Choroid plexus epithelial cell (primary cell): ENCODE measurements around the gene TXNDC2.
"Not testable (repeated sequence)": the region's sequence is repeated elsewhere in the genome, so short reads cannot be mapped to it uniquely, and the experiment has no call there.

Experiments used
- DNase-seq: peaks from one replicate; pipeline ENCODE4 v3.0.0-alpha.2; 2010; ENCODE audit warnings: low read depth
- H3K4me3 ChIP-seq: 2 replicates; pipeline ENCODE4 v1.5.1; 2011; ENCODE audit warnings: low read depth, mild to moderate bottlenecking, control low read depth, low read length, moderate library complexity
- TF ChIP-seq, protein P1 (sequence below): conservative IDR thresholded peaks from 2 replicates; pipeline ENCODE4 v1.5.1; 2011; ENCODE audit warnings: low read depth, mild to moderate bottlenecking, control low read depth, inconsistent platforms, low read length, moderate library complexity

TXNDC2 gene

GRCh38 chr18:9897129-9897528, 11.4 kb downstream of the TXNDC2 start:
- H3K4me3 ChIP-seq = no peak overlapping the region
- no peak for DNase-seq
- TF ChIP-seq, protein P1, sequence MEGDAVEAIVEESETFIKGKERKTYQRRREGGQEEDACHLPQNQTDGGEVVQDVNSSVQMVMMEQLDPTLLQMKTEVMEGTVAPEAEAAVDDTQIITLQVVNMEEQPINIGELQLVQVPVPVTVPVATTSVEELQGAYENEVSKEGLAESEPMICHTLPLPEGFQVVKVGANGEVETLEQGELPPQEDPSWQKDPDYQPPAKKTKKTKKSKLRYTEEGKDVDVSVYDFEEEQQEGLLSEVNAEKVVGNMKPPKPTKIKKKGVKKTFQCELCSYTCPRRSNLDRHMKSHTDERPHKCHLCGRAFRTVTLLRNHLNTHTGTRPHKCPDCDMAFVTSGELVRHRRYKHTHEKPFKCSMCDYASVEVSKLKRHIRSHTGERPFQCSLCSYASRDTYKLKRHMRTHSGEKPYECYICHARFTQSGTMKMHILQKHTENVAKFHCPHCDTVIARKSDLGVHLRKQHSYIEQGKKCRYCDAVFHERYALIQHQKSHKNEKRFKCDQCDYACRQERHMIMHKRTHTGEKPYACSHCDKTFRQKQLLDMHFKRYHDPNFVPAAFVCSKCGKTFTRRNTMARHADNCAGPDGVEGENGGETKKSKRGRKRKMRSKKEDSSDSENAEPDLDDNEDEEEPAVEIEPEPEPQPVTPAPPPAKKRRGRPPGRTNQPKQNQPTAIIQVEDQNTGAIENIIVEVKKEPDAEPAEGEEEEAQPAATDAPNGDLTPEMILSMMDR = no peak

GRCh38 chr18:9897787-9898291, 12.1 kb downstream of the TXNDC2 start:
- not testable (repeated sequence) for DNase-seq, H3K4me3 ChIP-seq

GRCh38 chr18:9898792-9899549, 13.2 kb downstream of the TXNDC2 start:
- DNase-seq = peak; percentile 60
- TF ChIP-seq, protein P1 = no peak
- no peak overlapping the region for H3K4me3 ChIP-seq

DNA sequence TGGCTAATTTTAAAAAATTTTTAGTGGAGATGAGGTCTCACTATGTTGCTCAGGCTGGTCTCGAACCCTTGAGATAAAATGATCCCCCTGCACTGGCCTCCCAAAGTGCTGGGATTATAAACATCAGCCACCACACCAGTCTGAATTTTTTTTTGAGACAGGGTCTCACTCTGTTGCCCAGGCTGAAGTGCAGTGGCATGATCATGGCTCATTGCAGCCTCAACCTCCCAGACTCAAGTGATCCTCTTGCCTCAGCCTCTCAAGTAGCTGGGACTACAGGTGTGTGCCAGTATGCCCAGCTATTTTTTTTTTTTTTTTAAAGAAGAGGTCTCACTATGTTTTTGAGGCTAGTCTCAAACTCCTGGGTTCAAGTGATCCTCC, 13.8 kb downstream of the TXNDC2 start:
- H3K4me3 ChIP-seq, DNase-seq: not testable (repeated sequence)

GRCh38 chr18:9900699-9901098, 14.9 kb downstream of the TXNDC2 start:
- TF ChIP-seq, protein P1 = no peak
- H3K4me3 ChIP-seq = no peak overlapping the region
- DNase-seq = no peak

- H3K4me3 ChIP-seq = no peak overlapping the region
- DNase-seq = peak; percentile 43
- TF ChIP-seq, protein P1 = no peak
Measured at GRCh38 chr18:9901377-9901776, 15.6 kb downstream of the TXNDC2 start.

DNA sequence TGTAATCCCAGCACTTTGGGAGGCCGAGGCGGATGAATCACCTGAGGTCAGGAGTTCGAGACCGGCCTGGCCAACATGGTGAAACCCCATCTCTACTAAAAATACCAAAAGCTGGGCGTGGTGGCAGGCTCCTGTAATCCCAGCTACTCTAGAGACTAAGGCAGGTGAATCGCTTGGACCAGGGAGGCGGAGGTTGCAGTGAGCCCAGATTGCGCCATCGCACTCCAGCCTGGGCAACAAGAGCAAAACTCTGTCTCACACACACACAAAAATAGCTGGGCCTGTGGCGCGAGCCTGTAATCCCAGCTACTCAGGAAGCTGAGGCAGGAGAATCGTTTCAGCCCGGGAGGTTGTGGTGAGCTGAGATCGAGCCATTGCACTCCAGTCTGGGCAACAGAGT, 16.5 kb downstream of the TXNDC2 start:
- not testable (repeated sequence) for H3K4me3 ChIP-seq, DNase-seq

DNA sequence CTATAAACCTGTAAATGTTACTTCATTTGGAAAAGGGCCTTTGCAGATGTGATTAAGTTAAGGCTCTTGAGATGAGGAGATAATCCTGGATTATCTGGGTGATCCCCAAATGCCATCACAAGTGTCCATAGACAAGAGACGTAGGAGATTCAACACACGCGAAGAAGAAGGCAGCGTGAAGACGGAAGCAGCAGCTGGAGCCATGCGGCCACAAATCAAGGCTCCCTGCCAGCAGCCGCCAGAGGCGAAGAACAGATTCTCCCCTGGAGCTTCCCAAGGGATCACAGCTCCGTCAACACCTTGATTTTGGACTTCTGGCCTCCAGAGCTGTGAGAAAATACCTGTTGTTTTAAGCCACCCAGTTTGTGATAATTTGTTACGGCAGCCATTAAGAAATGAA, 17.1 kb downstream of the TXNDC2 start:
- no peak for DNase-seq
- H3K4me3 ChIP-seq = no peak overlapping the region
- TF ChIP-seq, protein P1 = no peak
